COR-L47 (cell line): ENCODE data around the gene TMEFF2.

Experiments used
- DNase-seq: peaks from one replicate; lab custom pipeline; 2025; lab: John Stamatoyannopoulos, UW

Gene TMEFF2

DNA sequence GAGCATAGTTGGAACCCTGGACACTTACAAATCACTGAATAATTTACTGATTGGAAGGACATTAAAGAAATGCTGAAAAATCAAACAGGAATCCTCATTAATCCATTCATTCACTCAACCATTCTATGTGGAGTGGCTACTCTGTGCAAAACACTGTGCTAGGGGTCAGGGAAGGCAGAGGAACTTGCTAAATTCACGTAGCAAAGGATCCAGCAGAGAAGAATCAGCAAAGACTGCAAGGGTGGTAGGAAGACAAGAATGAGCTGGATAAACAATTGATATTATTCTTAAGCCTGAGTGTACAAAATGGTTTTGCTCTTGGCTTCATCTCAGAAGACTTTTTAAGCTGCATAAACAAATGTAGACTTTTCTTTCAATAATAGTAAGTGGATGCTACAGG, 183.5 kb downstream of the TMEFF2 start:
- DNase-seq: no peak

DNA sequence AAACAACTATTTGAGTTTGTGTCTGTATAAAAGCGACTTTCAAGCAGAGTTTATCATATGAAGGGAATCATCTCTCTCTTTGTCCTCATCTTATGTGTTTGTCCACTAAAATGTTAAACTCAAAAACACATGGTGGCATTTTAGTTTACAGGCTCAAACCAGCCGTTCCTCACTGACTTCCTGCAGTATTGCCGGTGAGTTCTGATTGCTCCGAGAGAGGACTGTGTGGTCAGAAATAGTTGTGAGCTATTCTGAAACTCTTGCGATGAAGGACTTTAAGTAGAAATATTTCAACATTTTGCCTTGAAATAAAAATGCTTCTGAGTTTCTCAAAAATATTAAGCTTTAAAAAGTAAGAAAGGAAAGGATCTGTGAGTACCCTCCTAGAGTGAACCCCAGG, 184.7 kb downstream of the TMEFF2 start:
- DNase-seq: no peak

DNA sequence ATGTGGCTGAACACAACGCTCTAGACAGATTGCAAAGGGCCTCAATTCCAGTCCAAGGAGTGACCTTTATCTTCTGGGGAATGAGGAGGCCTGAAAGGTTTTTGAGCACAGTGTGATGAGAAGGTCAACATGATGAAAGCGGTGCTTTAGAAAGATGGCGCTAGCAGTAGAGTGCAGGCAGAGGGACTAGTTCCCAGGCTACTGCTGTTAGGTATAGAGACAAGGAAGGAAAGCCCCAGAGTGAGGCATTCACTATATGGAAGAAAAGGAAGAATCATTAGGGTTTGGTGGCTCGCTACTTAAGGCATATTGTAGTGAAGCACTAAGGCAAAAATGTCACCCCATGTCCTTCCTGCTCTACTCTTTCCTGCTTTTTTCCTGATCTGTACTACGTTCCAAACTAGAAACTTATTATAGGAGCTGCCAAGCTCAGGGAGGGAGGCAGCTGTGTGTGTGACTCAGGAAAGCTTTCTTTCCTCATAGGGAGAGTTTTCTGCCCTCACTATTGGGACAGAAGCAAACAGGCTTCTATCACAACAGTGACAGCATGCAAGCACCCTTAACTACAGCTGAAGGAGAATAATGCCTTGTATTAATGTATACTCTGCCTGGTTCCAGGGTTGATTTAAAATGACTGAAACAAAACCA, 187.0 kb downstream of the TMEFF2 start:
- DNase-seq: peak; percentile 3

DNA sequence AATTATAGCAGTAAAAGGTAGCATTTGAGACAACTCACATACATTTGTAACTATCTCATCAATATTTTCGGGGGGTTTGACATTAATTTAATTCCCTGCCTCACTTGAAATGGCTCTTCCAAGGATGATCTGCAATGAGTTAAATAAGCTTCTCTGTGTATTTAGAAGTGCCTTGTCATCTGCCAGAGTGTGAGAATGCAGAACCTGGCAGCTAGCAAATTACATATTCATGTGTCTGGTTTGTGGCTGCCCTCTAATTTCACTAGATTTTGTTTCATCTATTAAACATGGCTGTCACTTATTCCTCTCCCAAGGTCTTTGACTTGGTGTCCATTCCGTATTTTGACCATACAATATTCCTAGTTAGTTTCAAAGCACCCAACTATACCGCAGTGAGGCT, 189.5 kb downstream of the TMEFF2 start:
- DNase-seq: no peak

- no peak for DNase-seq
Measured at GRCh38 chr2:192004188-192004963, 190.4 kb downstream of the TMEFF2 start.

GRCh38 chr2:192002418-192002817, 192.3 kb downstream of the TMEFF2 start:
- DNase-seq: no peak

DNA sequence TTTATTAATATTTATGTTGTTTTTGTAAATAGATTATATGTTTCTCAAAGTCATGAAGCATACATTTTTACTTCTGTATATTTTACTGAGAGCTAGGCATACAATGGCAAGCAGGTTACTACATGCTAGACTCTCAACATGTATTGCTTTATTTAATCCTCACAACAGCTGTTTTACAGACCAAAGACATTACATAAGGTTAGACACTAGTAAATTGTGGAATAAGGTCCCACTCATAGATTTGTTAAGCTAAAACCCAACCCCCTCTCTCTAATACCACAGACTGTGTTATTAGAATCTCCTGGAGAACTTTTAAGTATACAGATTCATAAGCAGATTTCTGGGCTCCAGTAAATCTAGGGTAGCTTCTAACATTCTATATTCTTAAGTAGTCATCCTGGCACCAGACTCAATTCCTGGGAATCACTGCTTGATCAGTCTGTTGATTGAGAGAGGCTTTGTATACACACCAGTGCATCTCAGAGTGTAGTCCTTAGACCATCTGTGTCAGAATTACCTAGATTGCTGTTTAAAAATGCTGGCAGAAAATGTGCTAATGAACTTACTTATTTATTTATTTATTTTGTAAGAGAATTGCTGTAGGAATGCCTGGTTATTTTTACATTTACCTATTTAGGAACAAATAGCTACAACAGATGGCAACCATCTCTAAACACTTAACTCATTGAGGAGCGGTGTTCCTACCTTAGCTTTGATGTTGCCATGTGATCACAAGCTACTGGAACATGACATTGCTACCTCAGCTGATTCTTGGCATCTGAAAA, 194.3 kb downstream of the TMEFF2 start:
- DNase-seq: no peak

DNA sequence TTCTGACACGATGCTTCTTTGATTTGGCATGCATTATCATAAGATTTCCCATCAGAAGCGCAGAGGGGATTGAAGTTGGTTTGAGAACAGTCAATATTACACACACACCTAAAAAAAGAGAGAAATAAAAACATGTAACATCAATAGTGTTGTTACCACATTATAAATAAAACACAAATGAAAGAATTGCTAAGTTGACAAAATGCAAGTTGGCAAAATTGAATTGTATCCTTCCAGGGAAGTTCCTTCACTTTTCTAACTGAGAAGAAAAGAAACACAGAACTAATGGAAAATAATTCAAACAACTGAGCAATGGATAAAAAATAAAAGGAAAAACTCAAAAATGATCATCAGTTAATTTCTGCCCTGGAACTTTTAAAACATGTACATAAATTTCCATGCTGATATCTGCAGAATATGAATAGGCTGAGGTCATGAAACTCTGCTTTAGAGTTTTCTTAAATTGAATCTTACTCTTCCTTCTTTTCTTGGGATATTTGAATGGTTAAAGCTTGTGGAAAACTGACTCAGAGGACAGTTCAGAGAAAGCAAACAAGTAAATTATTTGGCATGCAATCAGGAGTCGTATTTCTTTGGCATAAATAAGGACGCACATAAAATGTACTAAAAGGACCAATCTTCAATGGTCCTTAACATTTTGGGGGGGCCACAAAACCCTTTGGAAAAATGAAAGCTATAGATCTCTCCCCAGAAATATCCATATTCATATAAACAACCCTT, 195.5 kb downstream of the TMEFF2 start:
- DNase-seq: no peak

DNA sequence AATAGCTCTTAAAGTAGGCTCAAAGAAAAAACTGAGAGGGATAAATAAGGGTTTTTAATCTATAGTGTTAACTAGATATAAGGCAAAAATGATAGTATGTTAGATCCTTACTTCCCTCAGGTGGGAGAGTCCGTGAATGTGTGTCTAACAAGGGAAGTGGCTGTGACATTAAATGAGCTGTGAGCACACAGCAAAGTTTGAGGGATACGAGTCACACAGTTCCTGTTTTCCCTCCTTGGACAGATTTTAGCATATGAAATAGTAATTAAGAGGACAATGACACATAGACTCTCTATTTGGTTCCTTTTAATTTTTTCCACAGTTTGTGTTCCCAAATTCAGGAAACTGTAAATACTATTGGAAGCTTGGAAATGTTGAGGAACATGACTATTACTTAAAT, 199.4 kb downstream of the TMEFF2 start:
- no peak for DNase-seq

- no peak for DNase-seq
Measured at GRCh38 chr2:191994749-191995148, 200.0 kb downstream of the TMEFF2 start.

- no peak for DNase-seq
Measured at GRCh38 chr2:191991442-191991841, 203.3 kb downstream of the TMEFF2 start.

GRCh38 chr2:191985740-191986139, 209.0 kb downstream of the TMEFF2 start:
- DNase-seq: no peak

DNA sequence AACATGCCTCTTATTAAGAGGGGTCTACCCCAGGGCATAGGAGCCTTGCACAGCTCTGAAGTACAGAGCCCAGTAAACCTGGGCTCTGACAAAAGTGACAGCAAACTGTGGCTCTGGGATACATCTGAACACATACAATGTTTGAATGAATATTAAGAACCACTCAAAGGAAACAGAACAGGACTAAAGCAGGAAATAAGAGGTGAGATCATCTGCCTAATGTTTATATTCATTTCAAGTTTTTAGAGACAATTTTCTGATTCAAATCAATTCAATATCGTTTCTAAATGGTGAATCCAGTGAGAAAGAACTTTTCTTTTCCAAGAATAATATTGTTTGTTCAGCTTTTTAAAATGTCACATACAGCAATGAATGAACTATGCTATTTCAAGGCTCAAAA, 211.1 kb downstream of the TMEFF2 start:
- DNase-seq: no peak

GRCh38 chr2:191983186-191983585, 211.5 kb downstream of the TMEFF2 start:
- peak; percentile 42 for DNase-seq

DNA sequence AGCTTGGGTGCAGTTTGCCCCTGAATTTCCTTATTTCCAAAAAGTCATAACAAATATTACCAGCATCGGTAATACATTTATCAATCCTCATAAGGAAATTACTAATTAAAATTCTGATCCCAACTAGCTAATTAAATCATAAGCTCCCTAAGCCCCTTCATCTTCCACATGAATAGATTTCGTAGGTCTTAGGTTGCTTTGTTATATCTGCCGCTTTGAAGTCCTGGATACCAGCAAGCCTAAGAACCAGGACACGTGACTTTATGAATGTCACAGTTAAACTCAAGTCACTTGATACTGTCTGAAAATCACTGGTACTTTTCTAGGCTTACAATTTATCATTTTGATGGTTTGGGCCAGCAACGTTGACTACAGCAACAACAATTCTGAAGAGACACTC, 213.0 kb downstream of the TMEFF2 start:
- DNase-seq: no peak

GRCh38 chr2:191980483-191980882, 214.2 kb downstream of the TMEFF2 start:
- DNase-seq: no peak

- DNase-seq: no peak
Measured at GRCh38 chr2:191979221-191979730, 215.5 kb downstream of the TMEFF2 start.

- DNase-seq: no peak
Measured at GRCh38 chr2:191977754-191978153, 217.0 kb downstream of the TMEFF2 start.

DNA sequence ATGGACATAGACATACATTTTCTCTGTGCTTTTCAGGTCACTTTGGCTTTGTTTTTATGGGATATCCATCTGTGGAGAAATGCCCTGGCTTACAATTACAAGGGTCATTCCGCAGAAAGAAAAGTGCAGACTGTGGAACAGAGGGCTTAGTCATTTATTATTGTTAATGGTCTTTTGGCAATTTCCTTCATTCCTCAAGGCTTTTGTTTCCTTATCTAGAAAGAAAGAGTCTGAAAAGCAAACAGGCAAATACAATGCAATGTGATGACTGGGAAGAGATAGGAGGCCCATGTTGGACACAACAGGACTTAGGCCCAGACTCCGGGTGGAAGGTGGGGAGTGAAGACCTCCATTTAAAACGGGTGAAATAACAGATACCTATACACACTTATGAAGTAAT, 218.3 kb downstream of the TMEFF2 start:
- no peak for DNase-seq

DNA sequence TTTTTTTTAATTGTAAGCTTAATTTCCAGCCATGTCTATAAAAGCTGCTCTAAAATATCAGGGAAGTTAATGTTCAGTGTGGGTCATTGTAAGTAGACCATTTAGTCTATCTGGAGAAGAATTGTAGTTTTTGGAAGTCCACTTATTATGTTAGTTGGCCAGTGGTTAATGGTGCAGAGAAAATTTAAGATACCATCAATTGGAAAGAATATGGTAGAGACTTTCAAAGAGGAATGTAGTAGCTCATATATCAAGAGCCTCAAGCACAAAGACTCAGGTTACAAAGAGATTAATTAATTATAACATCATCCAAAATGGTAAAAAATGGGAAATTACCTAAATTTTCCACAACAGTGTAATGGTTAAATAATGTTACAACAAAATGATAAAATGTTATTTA, 220.1 kb downstream of the TMEFF2 start:
- no peak for DNase-seq

DNA sequence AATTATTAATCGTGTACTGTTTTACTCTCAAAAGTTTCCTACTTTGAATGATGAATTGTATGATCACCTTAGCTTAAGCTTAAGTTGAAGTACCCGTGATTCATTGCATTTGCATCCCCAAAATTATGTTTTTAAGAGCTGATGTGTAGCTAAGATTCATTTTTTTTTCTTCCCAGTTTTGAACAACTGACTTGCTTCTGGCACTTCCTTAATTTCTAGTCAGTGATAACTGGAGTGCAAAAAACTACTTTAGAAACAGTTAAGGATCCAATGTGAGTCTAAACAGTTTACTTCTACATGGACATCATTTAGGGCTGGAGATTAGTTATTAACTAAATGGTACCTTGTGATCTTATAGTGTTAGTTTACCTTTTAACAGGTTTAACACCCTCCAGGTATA, 223.9 kb downstream of the TMEFF2 start:
- DNase-seq: no peak

DNA sequence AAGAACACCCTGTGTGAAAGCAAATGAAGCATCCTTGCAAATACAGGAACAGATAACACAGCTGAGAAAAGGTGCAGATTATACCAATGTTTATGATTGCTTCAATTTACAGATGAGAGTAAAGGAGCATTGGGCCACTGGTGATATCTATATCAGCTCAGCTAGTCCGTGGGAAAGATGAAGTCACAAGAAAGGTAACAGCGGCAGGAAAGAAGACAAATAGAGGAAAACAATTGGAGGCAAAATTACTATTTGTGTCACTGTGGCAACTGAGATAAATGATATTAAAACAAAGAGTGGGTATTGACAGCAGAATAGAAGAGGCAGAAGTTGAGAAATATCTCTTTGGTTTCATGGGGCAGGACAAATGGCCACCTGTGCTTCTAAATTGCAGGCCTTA, 226.6 kb downstream of the TMEFF2 start:
- peak; percentile 8 for DNase-seq
